AG04450 (cell line): ENCODE results near the gene RCCD1. TPM values are rescaled to one million over a fixed set of nuclear protein-coding genes. Genes with fewer than 3 reads are reported as not detected.

Experiments
- CTCF ChIA-PET: fragments of 300-600, 350-600 bp; formaldehyde crosslinking; extraction: SDS; loops from one replicate; lab custom pipeline; 2022; ENCODE audit warnings: antibody characterized with exemption, inconsistent platforms; lab: Charles Lee
- POLR2A ChIA-PET: fragments of 350-600 bp; formaldehyde crosslinking; extraction: SDS; loops from one replicate; lab custom pipeline; 2021; ENCODE audit warnings: antibody characterized with exemption, inconsistent platforms; lab: Yijun Ruan, JAX
- DNase-seq: peaks from one replicate; pipeline ENCODE4 v3.0.0-alpha.2; 2011; ENCODE audit warnings: low read depth, low spot score
- H3K27ac ChIP-seq: one replicate; pipeline ENCODE4 v1.5.1; 2012; ENCODE audit warnings: low read depth, low read length, control low read depth
- H3K27me3 ChIP-seq: one replicate; pipeline ENCODE4 v1.6.0; 2012; ENCODE audit warnings: low read length; ENCODE audit not compliant: control insufficient read depth, insufficient read depth
- H3K4me3 ChIP-seq: 2 replicates; pipeline ENCODE4 v1.5.1; 2011; ENCODE audit warnings: mild to moderate bottlenecking, low read depth, low read length, control low read depth
- H3K9me3 ChIP-seq: 2 replicates; pipeline ENCODE4 v1.5.1; 2012; ENCODE audit warnings: low read length; ENCODE audit not compliant: control insufficient read depth, insufficient read depth
- polyA plus RNA-seq: library from polyadenylated mRNA; depleted of rRNA; stranded (reverse); fragments of >200 nt; gene quantifications from 2 replicates; pipeline ENCODE4 v1.2.3, GENCODE V29; 2011
- TF ChIP-seq, protein P1 (sequence below): IDR thresholded peaks from 2 replicates; pipeline ENCODE4 v1.5.1; 2011; ENCODE audit warnings: low read depth, low read length, control low read depth, inconsistent platforms

Gene RCCD1
- polyA plus RNA-seq, 1 experiment: 6.1 TPM

DNA sequence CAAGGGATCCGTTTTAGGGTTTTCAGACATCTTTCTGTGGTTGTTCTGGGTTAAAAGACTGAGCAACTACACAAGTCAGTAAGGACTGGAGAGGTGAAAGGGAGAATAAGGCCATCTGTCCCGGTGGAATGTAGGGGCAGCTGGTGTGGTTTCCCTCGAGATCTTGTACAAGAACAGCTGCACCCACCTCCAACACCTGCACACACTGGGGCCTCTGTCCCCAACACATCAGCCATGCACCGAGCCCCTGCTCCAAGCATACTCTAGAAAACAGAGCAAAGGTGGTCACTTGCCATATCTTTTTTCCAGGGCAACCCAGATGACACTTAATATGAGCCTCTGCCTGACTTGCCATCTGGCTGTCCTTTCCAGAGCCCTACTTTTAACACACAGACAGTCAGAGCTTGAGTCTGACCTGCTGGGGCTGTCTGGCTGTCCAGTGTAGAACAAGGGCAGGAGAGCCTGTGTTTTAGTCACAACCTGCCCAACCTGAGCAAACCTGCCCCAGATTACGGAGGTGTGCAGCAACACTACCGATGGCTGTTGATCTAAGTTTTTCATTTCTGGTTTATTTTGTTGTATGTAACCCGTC lies 39.4 kb upstream of the RCCD1 start:
- CTCF ChIA-PET: interaction anchor here (1.3 to 3.0 kb wide), 2 partner anchors 12 to 17 kb away, joined by 3 to 14 read pairs; partner anchors contain the start of genes HDDC3 and MAN2A2

DNA sequence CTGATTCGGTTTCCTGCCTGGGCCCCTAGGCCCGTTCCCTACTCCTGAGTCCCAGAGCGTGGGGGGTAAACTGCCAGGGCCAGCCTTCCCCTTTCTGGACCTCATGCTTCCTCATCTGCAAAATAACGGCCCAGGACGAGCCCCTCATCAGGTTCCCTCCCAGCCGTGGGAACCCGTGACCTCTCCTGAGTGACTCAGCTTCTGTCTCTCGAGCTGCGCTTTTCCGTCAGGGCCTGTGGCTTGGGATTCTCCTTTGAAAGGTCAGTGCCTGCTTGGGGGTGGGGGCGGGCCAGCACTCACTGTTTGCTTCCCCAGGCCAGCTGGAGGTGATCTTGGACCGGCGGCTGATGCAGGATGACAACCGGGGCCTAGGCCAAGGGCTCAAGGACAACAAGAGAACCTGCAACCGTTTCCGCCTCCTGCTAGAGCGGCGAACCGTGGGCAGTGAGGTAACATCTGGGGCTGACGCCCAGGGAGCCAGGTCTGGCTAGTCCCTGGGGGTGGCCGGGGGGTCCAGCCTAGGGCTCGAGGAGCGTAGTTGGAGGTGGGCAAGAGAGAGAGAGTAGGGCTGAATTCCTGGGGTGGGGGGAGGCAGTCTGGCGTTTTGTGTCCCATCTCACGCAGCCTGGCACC lies 38.8 kb upstream of the RCCD1 start:
- no peak for DNase-seq
- ChIA-PET CTCF (interaction anchor here (1.3 kb wide), 1 partner anchor 13 kb away, joined by 3 read pairs; the partner anchor contains the start of gene MAN2A2), POLR2A (no interaction called here)
- Histone ChIP-seq H3K4me3 (no peak overlapping the region), H3K27me3 (no peaks in the 10 kb centered on the region), H3K9me3 (no peaks in the 10 kb centered on the region; the same call in 1 of the 2 replicates), H3K27ac (no peak overlapping the region)
- TF ChIP-seq, protein P1, sequence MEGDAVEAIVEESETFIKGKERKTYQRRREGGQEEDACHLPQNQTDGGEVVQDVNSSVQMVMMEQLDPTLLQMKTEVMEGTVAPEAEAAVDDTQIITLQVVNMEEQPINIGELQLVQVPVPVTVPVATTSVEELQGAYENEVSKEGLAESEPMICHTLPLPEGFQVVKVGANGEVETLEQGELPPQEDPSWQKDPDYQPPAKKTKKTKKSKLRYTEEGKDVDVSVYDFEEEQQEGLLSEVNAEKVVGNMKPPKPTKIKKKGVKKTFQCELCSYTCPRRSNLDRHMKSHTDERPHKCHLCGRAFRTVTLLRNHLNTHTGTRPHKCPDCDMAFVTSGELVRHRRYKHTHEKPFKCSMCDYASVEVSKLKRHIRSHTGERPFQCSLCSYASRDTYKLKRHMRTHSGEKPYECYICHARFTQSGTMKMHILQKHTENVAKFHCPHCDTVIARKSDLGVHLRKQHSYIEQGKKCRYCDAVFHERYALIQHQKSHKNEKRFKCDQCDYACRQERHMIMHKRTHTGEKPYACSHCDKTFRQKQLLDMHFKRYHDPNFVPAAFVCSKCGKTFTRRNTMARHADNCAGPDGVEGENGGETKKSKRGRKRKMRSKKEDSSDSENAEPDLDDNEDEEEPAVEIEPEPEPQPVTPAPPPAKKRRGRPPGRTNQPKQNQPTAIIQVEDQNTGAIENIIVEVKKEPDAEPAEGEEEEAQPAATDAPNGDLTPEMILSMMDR: no peak

More for the DNA sequence above, 39.4 kb upstream of the RCCD1 start:
- Histone ChIP-seq H3K9me3 (no peaks in the 10 kb centered on the region; the same call in 1 of the 2 replicates), H3K4me3 (no peak overlapping the region), H3K27ac (peak overlapping the region; percentile 11), H3K27me3 (no peaks in the 10 kb centered on the region)
- no peak for DNase-seq
- TF ChIP-seq, protein P1: no peak
- POLR2A ChIA-PET: no interaction called here

- Histone ChIP-seq H3K27ac (no peak overlapping the region), H3K9me3 (no peaks in the 10 kb centered on the region; the same call in 1 of the 2 replicates), H3K27me3 (no peaks in the 10 kb centered on the region), H3K4me3 (no peak overlapping the region)
- TF ChIP-seq, protein P1: no peak
- ChIA-PET POLR2A (interaction anchor here (1.6 kb wide), 1 partner anchor 18 kb away, joined by 3 read pairs; the partner anchor contains the start of gene UNC45A), CTCF (interaction anchor here (1.3 to 3.0 kb wide), 2 partner anchors 14 to 16 kb away, joined by 3 to 22 read pairs; partner anchors contain the start of genes HDDC3 and MAN2A2)
- DNase-seq: no peak
Measured at GRCh38 chr15:90916461-90916860, 38.2 kb upstream of the RCCD1 start.

DNA sequence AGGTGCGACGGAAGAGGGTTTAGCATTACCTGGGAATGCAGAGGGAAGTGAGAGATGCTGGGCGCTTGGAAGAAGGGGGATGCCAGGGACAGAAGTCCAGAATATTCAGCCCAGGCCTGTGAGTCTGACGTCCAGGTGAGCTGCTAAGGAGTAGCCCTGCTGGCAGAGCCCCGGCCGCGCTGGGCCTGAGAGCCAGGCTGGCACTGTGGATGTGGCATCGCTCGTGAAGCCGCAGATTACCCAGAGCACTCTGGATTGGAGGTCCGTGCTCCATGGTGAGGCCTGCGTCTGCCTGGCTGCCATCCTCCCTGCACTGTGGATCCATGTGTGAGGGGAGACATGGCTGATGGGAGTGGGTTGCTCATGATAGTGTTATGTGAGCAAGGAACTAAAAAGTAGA lies 37.1 kb upstream of the RCCD1 start:
- TF ChIP-seq, protein P1: no peak
- Histone ChIP-seq H3K9me3 (no peaks in the 10 kb centered on the region), H3K27me3 (no peaks in the 10 kb centered on the region), H3K4me3 (no peak overlapping the region), H3K27ac (no peak overlapping the region)
- ChIA-PET POLR2A (interaction anchor here (1.6 kb wide), 1 partner anchor 17 kb away, joined by 3 read pairs; the partner anchor contains the start of gene UNC45A), CTCF (interaction anchor here (3.0 kb wide), 1 partner anchor 15 kb away, joined by 22 read pairs; the partner anchor contains the start of gene HDDC3)
- no peak for DNase-seq
